Measurements from ENCODE around the gene AS3MT. TPM values are rescaled to one million over a fixed set of nuclear protein-coding genes. Genes with fewer than 3 reads are reported as not detected.
"Not testable (repeated sequence)": the region's sequence is repeated elsewhere in the genome, so short reads cannot be mapped to it uniquely, and the experiment has no call there.

The AS3MT gene, protein sequence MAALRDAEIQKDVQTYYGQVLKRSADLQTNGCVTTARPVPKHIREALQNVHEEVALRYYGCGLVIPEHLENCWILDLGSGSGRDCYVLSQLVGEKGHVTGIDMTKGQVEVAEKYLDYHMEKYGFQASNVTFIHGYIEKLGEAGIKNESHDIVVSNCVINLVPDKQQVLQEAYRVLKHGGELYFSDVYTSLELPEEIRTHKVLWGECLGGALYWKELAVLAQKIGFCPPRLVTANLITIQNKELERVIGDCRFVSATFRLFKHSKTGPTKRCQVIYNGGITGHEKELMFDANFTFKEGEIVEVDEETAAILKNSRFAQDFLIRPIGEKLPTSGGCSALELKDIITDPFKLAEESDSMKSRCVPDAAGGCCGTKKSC
- total RNA-seq, result 10.8 TPM

DNA sequence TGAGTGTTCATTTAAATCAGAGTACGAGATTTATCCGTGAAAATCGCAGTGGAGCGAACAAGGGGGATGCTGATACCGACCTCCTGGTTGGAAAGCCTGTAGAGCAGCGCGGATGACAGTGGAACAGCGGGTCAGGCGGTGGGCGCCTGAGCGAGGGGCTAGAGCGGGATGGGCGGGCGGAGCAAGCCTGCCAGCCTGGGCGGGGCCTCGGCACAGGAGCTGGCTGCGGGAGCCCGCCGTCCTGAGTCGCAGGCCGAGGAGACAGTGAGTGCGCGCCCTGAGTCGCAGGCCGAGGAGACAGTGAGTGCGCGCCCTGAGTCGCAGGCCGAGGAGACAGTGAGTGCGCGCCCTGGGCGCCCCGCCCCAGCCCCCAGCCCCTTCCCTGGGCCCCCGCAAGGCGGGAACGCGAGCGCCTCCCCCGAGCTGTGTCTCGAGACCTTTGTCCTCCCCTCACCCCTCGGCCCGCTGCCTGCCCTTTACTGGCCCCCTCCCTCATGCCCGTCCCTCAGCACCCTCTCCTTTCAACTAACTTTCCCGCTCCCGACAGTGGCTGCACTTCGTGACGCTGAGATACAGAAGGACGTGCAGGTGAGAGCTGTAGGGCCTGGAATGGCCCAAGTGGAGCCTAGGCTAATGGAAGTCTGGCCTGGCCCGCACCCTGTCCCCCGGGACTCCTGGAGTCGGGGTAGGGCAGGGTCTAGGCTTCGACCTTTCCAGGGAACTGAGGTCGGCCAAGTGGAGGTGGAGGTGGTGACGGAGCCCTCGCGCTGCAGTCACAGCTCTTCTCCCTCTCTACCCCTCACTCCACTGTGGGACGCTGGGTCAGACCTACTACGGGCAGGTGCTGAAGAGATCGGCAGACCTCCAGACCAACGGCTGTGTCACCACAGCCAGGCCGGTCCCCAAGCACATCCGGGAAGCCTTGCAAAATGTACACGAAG is at the start of gene AS3MT:
TSS of gene AS3MT (plus strand) at position 213 of the 941 bp plus-strand sequence. CDS start at position 336, 123 bp downstream.
- DNase-seq, result no peak

DNA sequence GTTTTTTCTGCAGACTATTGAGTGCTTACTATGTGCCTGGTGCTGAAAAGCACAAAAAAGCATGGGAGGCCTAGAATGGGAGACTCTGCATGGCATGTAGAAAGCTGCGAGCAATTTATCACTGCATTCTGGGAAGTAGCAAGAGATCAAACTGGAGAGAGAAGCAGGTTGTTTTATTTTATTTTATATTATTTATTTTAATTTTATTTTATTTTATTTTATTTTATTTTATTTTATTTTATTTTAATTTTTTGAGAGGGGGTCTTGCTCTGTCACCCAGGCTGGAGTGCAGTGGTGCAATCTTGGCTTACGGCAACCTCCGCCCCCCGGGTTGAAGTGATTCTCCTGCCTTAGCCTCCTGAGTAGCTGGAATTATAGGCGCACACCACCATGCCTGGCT is 49.3 kb upstream of the AS3MT start:
- not testable (repeated sequence) for DNase-seq

DNA sequence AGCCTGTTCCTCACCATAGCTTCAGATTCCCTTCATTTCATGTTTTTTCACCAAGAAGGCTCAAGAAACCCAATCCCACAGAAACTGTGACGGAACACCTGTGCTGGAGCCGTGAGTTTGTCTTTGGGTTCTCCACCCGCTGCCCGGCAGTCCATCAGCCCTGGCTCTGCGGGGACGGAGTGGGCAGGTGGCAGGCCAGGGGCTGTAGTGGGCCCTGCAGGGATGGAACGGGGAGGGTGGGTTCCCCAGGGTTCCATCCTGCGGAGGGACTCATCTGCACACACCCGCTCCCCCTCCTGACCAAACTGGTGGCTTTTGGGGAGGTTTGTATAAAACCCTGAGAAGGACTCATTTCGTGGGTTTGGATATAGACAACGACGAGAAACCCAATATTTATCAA is 47.0 kb upstream of the AS3MT start:
- no peak for DNase-seq

DNA sequence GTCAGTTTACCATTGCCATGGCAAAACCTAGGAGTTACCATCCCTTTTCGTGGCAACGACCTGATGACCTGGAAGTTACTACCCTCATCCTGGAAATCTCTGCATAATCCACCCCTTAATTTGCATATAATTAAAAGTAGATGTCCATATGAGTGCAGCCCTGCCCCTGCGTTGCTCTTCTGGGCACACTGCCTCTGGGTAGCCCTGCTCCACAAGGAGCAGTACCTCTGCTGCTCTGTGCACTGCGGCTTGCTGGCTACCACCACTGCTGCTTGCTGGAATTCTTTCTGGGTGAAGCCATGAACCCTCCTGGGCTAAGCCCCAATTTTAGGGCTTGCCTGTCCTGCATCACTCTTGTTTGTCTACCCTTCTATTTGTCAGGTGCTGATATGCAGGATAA is 44.6 kb upstream of the AS3MT start:
- no peak for DNase-seq

DNA sequence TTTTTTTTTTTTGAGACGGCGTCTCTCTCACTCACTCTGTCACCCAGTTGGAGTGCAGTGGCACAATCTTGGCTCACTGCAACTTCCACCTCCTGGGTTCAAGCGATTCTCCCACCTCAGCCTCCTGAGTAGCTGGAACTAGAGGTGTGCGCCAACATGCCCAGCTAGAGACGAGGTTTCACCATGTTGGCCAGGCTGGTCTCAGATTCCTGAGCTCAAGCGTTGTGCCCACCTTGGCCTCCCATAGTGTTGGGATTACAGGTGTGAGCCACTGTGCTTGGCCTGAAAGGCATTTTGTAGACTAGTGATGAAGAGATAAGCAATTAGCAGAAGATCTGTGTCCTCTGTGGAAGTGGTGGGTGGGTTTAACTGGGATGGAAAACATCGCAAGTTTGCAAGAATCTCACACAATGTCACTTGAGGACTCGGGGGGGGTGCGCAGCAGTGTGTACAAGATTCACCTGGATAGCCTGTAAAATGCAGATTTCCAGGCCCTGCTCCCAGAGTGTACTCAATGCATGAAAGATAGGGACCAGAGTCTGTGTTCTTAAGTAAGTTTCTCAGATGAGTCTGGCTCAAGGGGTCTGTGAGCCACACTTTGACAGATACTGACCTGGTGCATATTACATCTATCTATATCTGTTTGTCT is 43.0 kb upstream of the AS3MT start:
- DNase-seq, result no peak

DNA sequence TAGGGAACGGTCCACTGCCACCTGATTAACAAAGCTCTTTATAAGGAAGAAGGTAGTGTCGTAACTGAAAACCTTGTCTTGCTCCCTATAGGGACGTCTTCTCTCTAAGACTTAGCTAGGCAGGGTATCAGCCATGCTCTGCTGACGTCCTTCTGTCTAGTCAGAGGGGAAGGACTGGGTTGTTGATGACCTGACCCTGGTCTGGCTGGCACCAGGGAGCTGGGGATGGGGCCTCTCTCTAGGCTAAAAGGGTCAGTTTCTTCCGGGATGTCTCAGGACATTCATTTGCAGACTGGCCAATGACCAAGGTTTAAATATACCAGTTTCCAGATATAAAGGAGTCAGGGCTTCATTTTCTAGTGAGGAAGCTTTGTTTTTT is 41.7 kb upstream of the AS3MT start:
- DNase-seq, result no peak

DNA sequence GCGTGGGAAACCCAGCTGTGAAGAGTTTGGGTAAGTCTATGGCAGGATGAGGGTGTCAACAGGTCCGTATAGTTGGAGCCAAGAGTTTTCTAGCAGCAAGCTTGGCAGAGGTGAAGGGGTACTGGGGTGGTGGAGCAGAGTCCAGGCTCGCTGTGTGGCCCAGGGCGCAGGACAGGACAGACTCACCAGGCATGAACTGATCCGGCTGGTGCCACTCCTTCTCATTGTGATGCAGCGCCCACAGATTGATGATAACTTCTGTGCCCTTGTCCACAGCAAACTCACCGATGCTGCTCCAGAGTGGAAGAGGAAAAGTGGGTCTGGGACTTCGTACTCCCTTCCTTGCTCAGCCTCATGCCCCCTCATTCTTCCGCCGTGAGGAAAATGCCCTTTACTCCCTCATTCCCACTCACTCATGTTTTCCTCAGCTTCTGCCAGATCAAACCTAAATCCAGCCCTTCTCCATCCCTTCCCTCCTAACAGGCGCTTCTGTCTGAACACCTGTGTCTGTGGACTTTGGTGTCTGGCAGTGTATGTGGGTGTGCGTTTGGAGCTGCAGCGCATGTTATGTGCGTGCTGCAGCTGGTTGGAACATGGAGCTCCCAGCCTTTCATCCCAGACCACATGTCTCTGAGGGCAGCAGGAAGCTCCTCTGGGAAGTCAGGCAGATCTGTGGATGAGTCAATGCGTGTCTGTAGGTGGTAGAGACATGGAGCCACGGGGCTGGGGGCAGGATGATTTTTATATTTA is 37.8 kb upstream of the AS3MT start:
- no peak for DNase-seq

DNA sequence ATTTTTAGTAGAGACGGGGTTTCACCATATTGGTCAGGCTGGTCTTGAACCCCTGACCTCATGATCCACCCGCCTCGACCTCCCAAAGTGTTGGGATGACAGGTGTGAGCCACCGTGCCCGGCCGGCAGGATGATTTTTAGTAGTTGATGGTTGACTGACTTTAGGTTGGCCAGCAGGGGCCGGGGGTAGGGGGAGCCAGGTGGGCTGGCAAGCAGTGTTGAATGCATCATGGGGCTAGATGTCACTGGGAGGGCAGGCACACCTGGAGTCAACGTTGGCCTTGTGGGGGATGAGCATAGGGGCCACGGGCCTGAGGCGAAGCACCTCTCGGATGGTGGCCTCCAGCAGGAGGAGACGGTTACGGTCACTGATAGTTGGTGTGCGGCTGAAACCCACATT is 37.0 kb upstream of the AS3MT start:
- DNase-seq, result no peak

DNA sequence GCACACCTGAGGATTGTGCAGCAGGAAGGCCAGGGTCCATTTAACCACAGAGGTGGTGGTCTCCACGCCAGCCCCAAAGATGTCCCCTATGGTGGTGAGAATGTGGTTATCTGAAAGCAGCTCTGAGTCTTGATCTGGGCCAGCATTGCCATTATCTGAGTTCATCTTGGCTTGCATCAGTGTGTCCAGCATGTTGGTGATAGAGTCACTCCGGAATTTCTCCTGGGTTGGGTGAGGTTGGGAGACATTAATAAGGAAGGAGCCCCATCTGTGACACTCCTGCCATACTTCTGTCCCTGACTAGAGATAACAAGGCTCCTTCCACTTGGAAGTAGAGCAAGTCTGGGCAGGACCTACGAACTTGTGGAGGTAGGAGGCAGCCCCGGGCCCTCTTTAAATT is 36.3 kb upstream of the AS3MT start:
- no peak for DNase-seq

DNA sequence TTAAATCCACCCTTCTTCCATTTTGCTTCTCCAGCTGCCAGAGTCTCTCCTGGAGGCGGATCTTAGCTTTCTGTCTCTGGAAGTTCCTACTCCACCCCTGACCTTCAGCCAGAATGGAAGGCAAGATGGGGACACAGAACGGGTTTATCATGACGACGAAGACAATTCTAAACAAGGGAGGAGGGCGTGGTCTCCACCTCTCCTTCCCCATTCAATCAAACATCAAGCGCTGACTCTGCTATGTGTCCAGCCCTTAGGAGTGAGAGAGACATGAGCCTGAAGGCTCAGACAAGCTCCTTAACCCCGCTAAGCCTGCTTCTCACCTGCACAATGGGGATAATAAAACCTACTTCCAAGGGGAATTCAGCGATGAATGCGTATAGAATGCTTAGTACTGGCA is 35.1 kb upstream of the AS3MT start:
- no peak for DNase-seq

DNA sequence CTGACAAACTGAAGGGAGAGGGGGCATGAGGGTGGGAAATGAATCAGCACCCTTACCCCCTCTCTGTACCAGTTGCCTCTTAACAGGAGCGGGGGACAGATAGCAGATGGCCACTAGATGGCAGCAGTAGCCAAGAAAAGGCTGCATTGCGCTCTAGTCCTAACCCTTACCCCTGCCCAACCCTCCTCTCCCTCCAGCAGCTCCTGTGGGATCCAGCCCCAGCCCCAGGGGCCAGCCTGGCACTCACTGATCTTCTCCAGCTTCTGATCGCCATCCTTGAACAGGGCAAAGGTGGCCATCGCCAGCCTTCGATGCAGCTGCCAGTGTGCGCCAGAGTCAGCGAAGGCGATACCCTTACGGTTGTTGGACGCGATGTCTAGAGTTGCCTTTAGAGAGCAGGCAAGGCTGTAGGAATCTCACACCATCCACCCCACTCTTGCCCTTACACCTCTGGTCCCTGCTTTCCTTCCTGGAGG is 34.2 kb upstream of the AS3MT start:
- DNase-seq, result peak; percentile 51

DNA sequence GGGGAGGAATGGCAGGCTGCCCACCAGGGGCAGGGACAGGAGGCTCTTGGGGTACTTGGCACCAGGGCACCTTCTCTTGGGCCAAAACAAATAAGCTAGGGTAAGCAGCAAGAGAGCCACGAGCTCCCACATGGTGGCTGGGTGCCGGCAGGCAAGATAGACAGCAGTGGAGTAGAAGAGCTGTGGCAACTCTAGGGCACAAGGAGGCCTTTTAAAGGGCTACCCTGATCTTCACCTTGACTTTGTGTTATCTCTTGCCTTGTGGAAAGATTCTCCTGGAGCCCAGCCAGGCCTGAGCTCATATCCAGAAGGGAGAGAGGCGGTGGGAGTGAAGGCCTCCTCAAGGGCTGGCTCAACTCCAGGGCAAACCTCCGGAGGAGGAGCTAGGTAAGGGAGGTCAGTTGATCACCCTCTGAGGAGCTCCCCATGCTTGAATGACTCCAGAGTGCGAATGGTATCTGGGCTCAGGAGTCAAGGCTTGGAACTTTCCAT is 32.0 kb upstream of the AS3MT start, which contains the start of gene CYP17A1:
TSS of gene CYP17A1 (minus strand) at position 184 of the 492 bp plus-strand sequence. CDS start at position 132, 52 bp downstream.
- no peak for DNase-seq

DNA sequence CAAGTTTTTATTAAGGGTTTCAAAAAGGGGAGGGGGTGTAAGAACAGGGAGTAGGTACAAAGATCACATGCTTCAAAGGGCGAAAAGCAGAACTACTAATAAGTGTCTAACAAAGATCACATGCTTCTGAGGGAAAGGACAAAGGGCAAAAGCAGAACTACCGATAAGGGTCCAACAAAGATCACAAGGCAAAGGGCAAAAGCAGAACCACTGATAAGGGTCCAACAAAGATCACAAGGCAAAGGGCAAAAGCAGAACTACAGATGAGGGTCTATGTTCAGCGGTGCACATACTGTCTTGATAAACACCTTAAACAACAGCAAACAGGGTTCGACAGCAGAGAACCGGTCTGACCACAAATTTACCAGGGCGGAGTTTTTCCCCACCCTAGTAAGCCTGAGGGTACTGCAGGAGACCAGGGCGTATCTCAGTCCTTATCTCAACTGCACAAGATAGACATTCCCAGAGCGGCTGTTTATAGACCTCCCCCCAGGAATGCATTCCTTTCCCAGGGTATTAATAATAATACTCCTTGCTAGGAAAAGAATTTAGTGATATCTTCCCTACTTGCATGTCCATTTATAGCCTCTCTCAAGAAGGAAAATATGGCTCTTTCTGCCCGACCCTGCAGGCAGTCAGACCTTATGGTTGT is 30.9 kb upstream of the AS3MT start:
- not testable (repeated sequence) for DNase-seq

DNA sequence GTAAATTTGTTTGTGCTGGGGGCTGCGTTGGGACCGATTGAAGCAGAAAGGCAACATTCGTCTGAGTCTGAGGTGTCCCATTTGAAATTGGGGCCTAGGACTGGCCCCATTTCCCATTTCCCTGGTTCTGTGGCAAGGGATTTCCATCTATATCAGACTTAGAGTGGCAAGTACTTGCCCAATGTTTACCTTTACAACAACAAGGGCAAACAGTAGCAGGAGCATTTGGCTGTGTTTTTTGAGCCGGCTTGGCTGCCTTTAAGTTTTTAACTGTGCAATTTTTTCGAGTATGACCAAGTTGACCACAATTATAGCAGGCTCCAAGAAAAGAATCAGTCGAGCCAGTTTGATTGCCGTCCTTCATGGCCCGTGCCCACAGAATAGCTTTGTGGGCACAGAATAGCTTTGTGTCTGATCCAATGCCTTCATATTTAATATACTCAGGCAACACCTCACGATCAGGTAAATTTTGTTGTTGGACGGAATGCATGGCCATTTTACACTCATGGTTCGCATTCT is 27.4 kb upstream of the AS3MT start:
- DNase-seq, result no peak

DNA sequence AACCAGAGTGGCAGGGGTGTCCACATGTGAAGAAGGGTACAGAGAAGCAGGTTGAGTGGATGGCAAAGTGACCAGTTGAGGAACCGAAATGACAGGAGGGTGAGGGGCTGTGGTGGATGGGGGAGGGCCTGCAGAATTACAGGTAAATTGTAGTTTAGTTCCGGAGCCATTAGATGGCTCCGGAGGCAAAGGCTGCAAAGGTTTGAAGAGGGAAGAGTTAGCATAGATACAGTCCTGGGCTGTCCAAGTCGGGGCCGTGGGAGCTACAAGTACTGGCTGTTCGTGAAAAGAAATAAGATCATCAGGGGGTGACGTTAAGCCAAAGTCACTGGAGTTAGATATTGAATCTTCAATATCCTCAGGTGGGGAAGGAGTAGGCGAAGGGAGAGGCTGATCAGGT is 26.1 kb upstream of the AS3MT start:
- not testable (repeated sequence) for DNase-seq

DNA sequence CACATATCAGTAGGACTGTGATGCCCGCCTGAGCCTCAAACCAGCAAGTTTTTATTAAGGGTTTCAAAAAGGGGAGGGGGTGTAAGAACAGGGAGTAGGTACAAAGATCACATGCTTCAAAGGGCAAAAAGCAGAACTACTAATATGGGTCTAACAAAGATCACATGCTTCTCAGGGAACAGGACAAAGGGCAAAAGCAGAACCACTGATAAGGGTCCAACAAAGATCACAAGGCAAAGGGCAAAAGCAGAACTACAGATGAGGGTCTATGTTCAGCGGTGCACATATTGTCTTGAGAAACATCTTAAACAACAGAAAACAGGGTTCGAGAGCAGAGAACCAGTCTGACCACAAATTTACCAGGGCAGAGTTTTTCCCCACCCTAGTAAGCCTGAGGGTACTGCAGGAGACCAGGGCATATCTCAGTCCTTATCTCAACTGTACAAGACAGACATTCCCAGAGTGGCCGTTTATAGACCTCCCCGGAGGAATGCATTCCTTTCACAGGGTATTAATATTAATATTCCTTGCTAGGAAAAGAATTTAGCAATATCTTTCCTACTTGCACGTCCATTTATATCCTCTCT is 25.0 kb upstream of the AS3MT start:
- DNase-seq, result not testable (repeated sequence)

DNA sequence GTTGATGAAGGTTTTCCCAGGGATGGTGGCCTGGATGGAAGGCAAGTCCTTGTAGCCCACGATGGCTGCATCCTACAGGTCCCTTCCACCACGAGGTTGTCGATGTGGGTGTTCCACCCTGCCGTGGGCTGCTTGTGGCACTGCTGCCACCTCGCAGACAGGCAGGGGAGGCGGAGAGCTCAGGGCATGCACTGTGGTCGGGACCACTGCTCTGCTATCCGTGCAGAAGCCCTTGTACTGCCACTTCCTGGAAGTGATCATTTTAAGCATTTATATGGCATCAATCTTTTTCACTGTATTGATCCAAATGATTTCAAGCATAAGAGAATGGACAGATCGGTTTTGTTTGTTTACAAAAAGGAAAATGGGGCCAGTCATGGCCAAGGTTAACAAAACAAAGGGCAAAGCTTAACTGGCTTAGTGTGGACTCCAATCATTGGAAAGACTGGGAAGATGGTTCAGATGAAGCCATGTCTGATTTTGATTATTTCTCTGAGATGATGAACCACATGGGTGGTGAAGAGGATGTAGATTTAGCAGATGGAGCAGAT is 23.8 kb upstream of the AS3MT start:
- no peak for DNase-seq

DNA sequence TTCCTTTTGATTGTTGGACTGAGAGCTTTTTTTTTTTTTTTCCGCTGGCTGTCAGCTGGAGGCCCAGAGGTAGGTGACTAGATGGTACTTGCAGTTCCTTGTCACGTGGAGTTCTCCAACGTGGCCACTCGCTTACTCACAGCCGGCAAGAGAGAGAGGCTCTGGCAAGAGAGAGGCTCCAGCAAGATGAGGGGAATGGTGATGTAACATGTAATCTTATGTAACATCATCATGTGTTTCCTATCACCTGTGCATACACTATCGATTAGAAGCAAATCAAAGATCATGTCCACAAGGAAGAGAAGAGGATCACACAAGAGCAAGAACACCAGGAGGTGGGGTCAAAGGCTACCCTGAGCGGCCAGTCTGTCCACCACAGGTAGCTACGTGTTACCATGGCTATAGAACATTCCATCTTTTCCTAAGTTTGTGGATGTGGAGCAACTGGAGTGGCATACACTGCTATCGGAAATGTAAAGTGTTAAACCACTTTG is 19.2 kb upstream of the AS3MT start:
- no peak for DNase-seq

DNA sequence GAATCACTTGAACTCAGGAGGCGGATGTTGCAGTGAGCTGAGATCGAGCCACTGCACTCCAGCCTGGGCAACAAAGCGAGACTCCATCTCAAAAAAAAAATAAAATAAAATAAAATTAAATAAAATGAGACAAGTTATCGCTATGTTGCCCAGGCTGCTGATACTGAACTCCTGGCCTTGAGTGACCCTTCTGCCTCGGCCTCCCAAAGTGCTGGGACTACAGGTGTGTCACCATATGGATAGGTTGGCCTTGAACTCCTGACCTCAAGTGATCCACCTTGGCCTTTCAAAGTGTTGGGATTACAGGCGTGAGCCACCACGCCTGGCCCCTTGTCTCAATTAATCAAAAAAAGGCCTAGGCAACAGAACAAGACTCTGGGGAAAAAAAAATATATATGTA is 16.0 kb upstream of the AS3MT start:
- DNase-seq, result not testable (repeated sequence)
